ENCODE measurements around the gene PCP4. TPM values are rescaled to one million over a fixed set of nuclear protein-coding genes. Genes with fewer than 3 reads are reported as not detected.

Gene PCP4
- total RNA-seq, 1 experiment from 2014 or later, result 4.7 TPM

DNA sequence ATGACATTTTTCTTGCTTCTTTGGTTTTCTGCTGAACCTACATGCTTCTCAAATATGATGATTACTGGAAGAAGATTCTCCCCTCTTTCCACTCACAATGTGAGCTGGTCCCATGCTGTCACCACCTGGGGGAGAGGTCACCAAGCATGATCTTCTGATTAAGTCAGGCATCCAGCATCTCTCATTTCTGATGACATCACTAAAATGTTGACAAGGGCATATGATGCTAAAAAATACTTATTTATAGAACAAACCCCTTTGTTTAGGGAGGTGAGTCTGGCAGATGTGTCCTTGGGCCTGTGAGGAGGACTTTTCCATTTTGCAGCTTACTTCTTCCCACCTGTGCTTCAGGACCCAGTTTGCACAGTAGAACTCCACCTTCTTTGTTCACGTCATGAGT lies 42.0 kb upstream of the PCP4 start:
- TF ChIP-seq, protein P1, sequence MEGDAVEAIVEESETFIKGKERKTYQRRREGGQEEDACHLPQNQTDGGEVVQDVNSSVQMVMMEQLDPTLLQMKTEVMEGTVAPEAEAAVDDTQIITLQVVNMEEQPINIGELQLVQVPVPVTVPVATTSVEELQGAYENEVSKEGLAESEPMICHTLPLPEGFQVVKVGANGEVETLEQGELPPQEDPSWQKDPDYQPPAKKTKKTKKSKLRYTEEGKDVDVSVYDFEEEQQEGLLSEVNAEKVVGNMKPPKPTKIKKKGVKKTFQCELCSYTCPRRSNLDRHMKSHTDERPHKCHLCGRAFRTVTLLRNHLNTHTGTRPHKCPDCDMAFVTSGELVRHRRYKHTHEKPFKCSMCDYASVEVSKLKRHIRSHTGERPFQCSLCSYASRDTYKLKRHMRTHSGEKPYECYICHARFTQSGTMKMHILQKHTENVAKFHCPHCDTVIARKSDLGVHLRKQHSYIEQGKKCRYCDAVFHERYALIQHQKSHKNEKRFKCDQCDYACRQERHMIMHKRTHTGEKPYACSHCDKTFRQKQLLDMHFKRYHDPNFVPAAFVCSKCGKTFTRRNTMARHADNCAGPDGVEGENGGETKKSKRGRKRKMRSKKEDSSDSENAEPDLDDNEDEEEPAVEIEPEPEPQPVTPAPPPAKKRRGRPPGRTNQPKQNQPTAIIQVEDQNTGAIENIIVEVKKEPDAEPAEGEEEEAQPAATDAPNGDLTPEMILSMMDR (IDR thresholded peaks at IDR 0.05; ENCODE audit: insufficient read depth in 1 of 2, low read depth in 1 of 2, low read length in 1 of 2, severe bottlenecking in 1 of 2, unreplicated experiment in 1 of 2), result no peak
- intact Hi-C loops (cut with micrococcal nuclease; ENCODE audit: unreplicated experiment), result no loop called here
- H3K4me1 ChIP-seq, result no peaks in the 10 kb centered on the region
- no peaks in the 10 kb centered on the region for H3K9me3 Mint-ChIP-seq (ENCODE audit: unreplicated experiment)
- H3K27ac Mint-ChIP-seq (ENCODE audit: unreplicated experiment), result no peak overlapping the region
- no peak overlapping the region for H3K4me3 Mint-ChIP-seq (ENCODE audit: unreplicated experiment)
- H3K27me3 Mint-ChIP-seq (ENCODE audit: insufficient read depth, unreplicated experiment), result no peaks in the 10 kb centered on the region
- no peaks in the 10 kb centered on the region for H3K36me3 Mint-ChIP-seq (ENCODE audit: insufficient read depth, unreplicated experiment)
- no peak overlapping the region for H3K4me3 ChIP-seq (ENCODE audit: low read depth, low read length)
- BruUV-seq (replicated peaks), result no TSS peak
- DNase-seq, result no peak
- no peaks in the 10 kb centered on the region for H3K4me1 Mint-ChIP-seq (ENCODE audit: low read depth, unreplicated experiment)
- POLR2A ChIA-PET, result no interaction called here
- CTCF ChIA-PET, result no interaction called here
- no peaks in the 10 kb centered on the region for H3K27me3 ChIP-seq (replicated peaks; ENCODE audit: control insufficient read depth, insufficient read depth, low read length)
- H3K9me3 ChIP-seq, result no peaks in the 10 kb centered on the region
- no peaks in the 10 kb centered on the region for H3K36me3 ChIP-seq (ENCODE audit: control insufficient read depth, insufficient read depth, low read length)

DNA sequence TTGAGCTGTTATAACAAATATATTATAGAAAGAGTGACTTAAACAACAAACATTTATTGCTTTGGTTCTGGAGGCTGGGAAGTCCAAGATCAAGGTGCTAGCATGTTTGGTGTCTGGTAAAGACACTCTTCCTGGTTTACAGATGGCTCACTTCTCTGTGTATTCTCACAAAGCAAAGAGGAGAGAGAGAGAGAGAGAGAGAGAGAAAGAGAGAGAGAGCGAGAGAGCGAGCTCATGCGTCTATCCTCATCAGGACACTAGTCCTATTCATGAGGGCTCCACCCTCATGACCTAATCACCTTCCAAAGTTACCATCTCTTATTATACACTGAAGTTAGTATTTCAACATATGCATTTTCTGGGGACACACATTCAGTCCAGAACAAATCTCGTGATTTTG lies 32.7 kb upstream of the PCP4 start:
- H3K9me3 Mint-ChIP-seq (ENCODE audit: unreplicated experiment), result no peaks in the 10 kb centered on the region
- Histone ChIP-seq H3K4me3 (ENCODE audit: low read depth, low read length) (no peak overlapping the region), H3K27me3 (replicated peaks; ENCODE audit: control insufficient read depth, insufficient read depth, low read length) (no peaks in the 10 kb centered on the region), H3K4me1 (0 out of 2 replicates have a peak, but pooled peaks cover 8% of the 10 kb centered on the region), H3K9me3 (no peaks in the 10 kb centered on the region), H3K36me3 (ENCODE audit: control insufficient read depth, insufficient read depth, low read length) (no peaks in the 10 kb centered on the region)
- no peaks in the 10 kb centered on the region for H3K36me3 Mint-ChIP-seq (ENCODE audit: insufficient read depth, unreplicated experiment)
- BruUV-seq (replicated peaks), result no TSS peak
- no peak overlapping the region for H3K4me3 Mint-ChIP-seq (ENCODE audit: unreplicated experiment)
- no peak for DNase-seq
- no peak overlapping the region for H3K27ac Mint-ChIP-seq (ENCODE audit: unreplicated experiment)
- TF ChIP-seq, protein P1 (IDR thresholded peaks at IDR 0.05; ENCODE audit: insufficient read depth in 1 of 2, low read depth in 1 of 2, low read length in 1 of 2, severe bottlenecking in 1 of 2, unreplicated experiment in 1 of 2), result no peak
- CTCF ChIA-PET, result no interaction called here
- intact Hi-C loops (cut with micrococcal nuclease; ENCODE audit: unreplicated experiment), result no loop called here
- POLR2A ChIA-PET, result no interaction called here
- no peaks in the 10 kb centered on the region for H3K27me3 Mint-ChIP-seq (ENCODE audit: insufficient read depth, unreplicated experiment)
- H3K4me1 Mint-ChIP-seq (ENCODE audit: low read depth, unreplicated experiment), result no peaks in the 10 kb centered on the region

DNA sequence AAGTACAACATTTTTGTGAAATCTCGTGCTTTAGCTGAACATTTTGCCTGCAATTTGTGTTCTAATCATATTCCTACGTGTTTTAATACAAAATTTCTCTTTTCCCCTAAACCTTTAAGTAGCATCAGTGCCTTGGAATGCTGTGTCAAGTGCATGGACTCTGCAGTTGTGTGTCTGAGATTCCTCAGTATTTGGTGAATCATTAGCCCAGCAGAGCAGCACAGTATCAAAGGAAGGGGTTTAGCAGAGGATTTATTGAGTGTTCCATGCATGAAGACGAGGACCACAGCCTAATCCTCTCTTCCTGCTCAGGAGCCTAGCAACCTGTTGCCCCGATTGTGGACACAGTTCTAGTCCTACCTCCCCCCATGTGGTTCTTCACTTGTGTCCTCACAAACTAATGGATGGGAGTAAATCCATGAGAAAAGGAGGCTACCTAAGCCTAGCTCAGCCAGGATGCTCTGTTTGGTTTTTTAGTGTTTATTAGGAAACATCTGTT lies 29.3 kb upstream of the PCP4 start:
- Histone ChIP-seq H3K4me1 (0 out of 2 replicates have a peak, but pooled peaks cover 8% of the 10 kb centered on the region), H3K27me3 (replicated peaks; ENCODE audit: control insufficient read depth, insufficient read depth, low read length) (no peaks in the 10 kb centered on the region), H3K4me3 (ENCODE audit: low read depth, low read length) (no peak overlapping the region), H3K36me3 (ENCODE audit: control insufficient read depth, insufficient read depth, low read length) (no peaks in the 10 kb centered on the region), H3K9me3 (no peaks in the 10 kb centered on the region)
- no peaks in the 10 kb centered on the region for H3K27me3 Mint-ChIP-seq (ENCODE audit: insufficient read depth, unreplicated experiment)
- ChIA-PET POLR2A (no interaction called here), CTCF (no interaction called here)
- H3K27ac Mint-ChIP-seq (ENCODE audit: unreplicated experiment), result no peak overlapping the region
- H3K9me3 Mint-ChIP-seq (ENCODE audit: unreplicated experiment), result no peaks in the 10 kb centered on the region
- no TSS peak for BruUV-seq (replicated peaks)
- no peaks in the 10 kb centered on the region for H3K36me3 Mint-ChIP-seq (ENCODE audit: insufficient read depth, unreplicated experiment)
- intact Hi-C loops (cut with micrococcal nuclease; ENCODE audit: unreplicated experiment), result no loop called here
- no peaks in the 10 kb centered on the region for H3K4me1 Mint-ChIP-seq (ENCODE audit: low read depth, unreplicated experiment)
- TF ChIP-seq, protein P1 (IDR thresholded peaks at IDR 0.05; ENCODE audit: insufficient read depth in 1 of 2, low read depth in 1 of 2, low read length in 1 of 2, severe bottlenecking in 1 of 2, unreplicated experiment in 1 of 2), result no peak
- DNase-seq, result no peak
- H3K4me3 Mint-ChIP-seq (ENCODE audit: unreplicated experiment), result no peak overlapping the region

Data from Caco-2 (cell line).